ENCODE measurements around the gene ZNRF1. TPM values are rescaled to one million over a fixed set of nuclear protein-coding genes. Genes with fewer than 3 reads are reported as not detected.
A peak's percentile ranks its signal among the peaks of the same experiment; 100 is the strongest.
"Not testable (repeated sequence)": the region's sequence is repeated elsewhere in the genome, so short reads cannot be mapped to it uniquely, and the experiment has no call there.

The ZNRF1 gene
- total and polyA plus RNA-seq, 2 of the 13 experiments (the other 11 are each of a cell fraction or from before 2014, with no cell fraction given): 43.9 to 58.7 TPM

DNA sequence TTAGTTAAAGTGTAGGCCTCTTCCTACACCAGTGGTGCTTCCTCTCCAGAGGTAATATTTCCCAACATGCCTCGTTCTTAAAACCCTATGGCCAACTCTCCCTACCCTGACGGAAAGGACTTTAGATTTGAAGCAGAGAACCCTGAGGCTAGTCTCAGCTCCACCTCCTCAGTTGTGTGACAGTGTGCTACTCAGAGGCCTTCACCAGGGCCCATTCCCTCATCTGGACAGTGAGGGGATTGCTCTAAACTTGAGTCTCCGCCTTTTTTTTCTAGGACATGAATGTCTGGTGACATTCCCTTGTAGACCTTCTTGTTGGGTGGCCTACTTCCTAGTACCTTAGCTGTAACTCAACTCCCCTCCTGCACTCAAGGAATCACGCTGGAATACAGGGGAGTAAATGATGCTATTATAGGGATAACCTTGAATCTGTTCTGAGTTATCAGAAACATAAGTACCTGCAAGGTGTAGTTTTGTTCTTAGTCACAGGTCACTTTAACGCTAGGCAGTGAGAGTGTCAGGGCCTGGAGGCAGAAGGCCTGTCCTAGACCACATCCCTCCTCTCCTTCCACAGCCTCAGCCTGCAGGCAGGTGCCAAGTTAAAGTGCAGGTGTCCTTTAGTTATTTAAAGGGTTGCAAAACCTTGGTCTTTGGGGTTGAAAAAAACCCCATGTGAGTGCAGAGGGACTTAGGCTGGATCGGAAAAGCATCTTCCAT is 90.8 kb downstream of the ZNRF1 start:
- Histone ChIP-seq H3K9me3 (ENCODE audit: low read length) (no peaks in the 10 kb centered on the region), H3K27me3 (ENCODE audit: control insufficient read depth in 1 of 2, insufficient read depth in 2 of 2, low read length in 2 of 2) (no peaks in the 10 kb centered on the region), H2AFZ (ENCODE audit: low read length) (no peak overlapping the region), H3K4me3 (replicated peaks in 1 of 3; ENCODE audit: insufficient read depth in 1 of 3, low read depth in 2 of 3, low read length in 3 of 3) (no peak overlapping the region), H3K9ac (ENCODE audit: insufficient read depth, low read depth, low read length) (no peak overlapping the region), H3K4me2 (ENCODE audit: low read depth, low read length) (no peak overlapping the region), H3K4me1 (ENCODE audit: insufficient read depth, low read length) (peaks cover 83% of the 10 kb centered on the region), H4K20me1 (ENCODE audit: insufficient read depth, low read length) (peaks cover 55% of the 10 kb centered on the region), H3K79me2 (ENCODE audit: insufficient read depth, low read length) (peaks cover 84% of the 10 kb centered on the region), H3K27ac (ENCODE audit: extremely low read length, insufficient read depth, low read length) (no peak overlapping the region), H3K36me3 (replicated peaks in 1 of 2; ENCODE audit: control insufficient read depth in 1 of 2, insufficient read depth in 2 of 2, low read length in 2 of 2) (peaks cover 16 to 17% of the 10 kb centered on the region in 2 experiments)
- in situ Hi-C loops (cut with HindIII; ENCODE audit: extremely low pct_ligation_motif_present, low pct_unique_long_range_greater_than_20kb) (no loop called here), intact Hi-C loops (cut with micrococcal nuclease; ENCODE audit: unreplicated experiment) (no loop called here)
- DNase-seq (ENCODE audit: low spot score) (no peak), FAIRE-seq (no peak), ATAC-seq (peak; percentile 25)
- ChIA-PET CTCF (ENCODE audit: low intra/inter-chr PET ratio, low total read pairs) (no interaction called here), POLR2A (no interaction called here)
- WGBS (ENCODE audit: low lambda C conversion rate): 81% methylated on average over 6 of the region's 6 CpGs
- TF ChIP-seq ONECUT2 (CRISPR knock-in tag; IDR thresholded peaks at IDR 0.05) (no peak), ZNF75D (CRISPR knock-in tag; IDR thresholded peaks at IDR 0.05; ENCODE audit: borderline replicate concordance) (no peak), ZNF552 (CRISPR knock-in tag; IDR thresholded peaks at IDR 0.05; ENCODE audit: borderline replicate concordance) (no peak)
- no TSS peak for BruUV-seq (replicated peaks)

DNA sequence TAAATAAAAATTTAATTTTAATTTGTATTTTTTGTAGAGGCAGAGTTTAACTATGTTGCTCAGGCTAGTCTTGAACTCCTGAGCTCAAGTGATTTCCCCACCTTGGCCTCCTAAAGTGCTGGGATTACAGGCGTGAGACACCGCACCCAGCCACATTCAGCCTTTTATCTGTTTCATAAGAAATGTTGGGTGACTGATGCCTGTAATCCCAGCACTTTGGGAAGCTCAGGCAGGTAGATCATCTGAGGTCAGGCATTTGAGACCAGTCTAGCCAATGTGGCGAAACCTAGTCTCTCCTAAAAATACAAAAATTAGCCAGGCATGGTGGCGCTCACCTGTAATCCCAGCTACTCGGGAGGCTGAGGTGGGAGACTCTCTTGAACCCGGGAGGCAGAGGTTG is 92.1 kb downstream of the ZNRF1 start:
- BruUV-seq (replicated peaks); POLR2A ChIA-PET; H2AFZ ChIP-seq (ENCODE audit: low read length); H3K9ac ChIP-seq (ENCODE audit: insufficient read depth, low read depth, low read length); intact Hi-C loops (cut with micrococcal nuclease; ENCODE audit: unreplicated experiment); DNase-seq (ENCODE audit: low spot score); H3K9me3 ChIP-seq (ENCODE audit: low read length); H3K27ac ChIP-seq (ENCODE audit: extremely low read length, insufficient read depth, low read length); H3K4me3 ChIP-seq (replicated peaks in 1 of 3; ENCODE audit: insufficient read depth in 1 of 3, low read depth in 2 of 3, low read length in 3 of 3); FAIRE-seq; CTCF ChIA-PET (ENCODE audit: low intra/inter-chr PET ratio, low total read pairs); ATAC-seq; in situ Hi-C loops (cut with HindIII; ENCODE audit: extremely low pct_ligation_motif_present, low pct_unique_long_range_greater_than_20kb); H3K4me2 ChIP-seq (ENCODE audit: low read depth, low read length); H3K27me3 ChIP-seq (ENCODE audit: control insufficient read depth in 1 of 2, insufficient read depth in 2 of 2, low read length in 2 of 2): not testable (repeated sequence)
- Histone ChIP-seq H3K4me1 (ENCODE audit: insufficient read depth, low read length) (peaks cover 83% of the 10 kb centered on the region), H4K20me1 (ENCODE audit: insufficient read depth, low read length) (peaks cover 51% of the 10 kb centered on the region), H3K79me2 (ENCODE audit: insufficient read depth, low read length) (peaks cover 74% of the 10 kb centered on the region), H3K36me3 (replicated peaks in 1 of 2; ENCODE audit: control insufficient read depth in 1 of 2, insufficient read depth in 2 of 2, low read length in 2 of 2) (peaks cover 24 to 25% of the 10 kb centered on the region in 2 experiments)
- TF ChIP-seq RXRA (CRISPR knock-in tag; IDR thresholded peaks at IDR 0.05) (peak; percentile 43; the same call in 1 of the 2 replicates), THRA (CRISPR knock-in tag; IDR thresholded peaks at IDR 0.05; ENCODE audit: borderline replicate concordance) (peak; percentile 49; the same call in 1 of the 2 replicates), ZNF121 (CRISPR knock-in tag; IDR thresholded peaks at IDR 0.05) (0 out of 2 replicates have a peak, but pooled peaks have one; percentile 20), FOSL2 (CRISPR knock-in tag; IDR thresholded peaks at IDR 0.05) (peak; percentile 84), RXRB (CRISPR knock-in tag; IDR thresholded peaks at IDR 0.05; ENCODE audit: borderline replicate concordance) (peak; percentile 19; the same call in 1 of the 2 replicates), ZBTB33 (CRISPR knock-in tag; IDR thresholded peaks at IDR 0.05) (peak; percentile 37; the same call in 1 of the 2 replicates), SKI (IDR thresholded peaks at IDR 0.05; ENCODE audit: partially characterized antibody) (peak; percentile 29)
- 93% methylated on average over 6 of the region's 6 CpGs for WGBS (ENCODE audit: low lambda C conversion rate)

Data from HepG2 (cell line).